ENCODE measurements around the gene TSC22D1.

TSC22D1 gene

DNA sequence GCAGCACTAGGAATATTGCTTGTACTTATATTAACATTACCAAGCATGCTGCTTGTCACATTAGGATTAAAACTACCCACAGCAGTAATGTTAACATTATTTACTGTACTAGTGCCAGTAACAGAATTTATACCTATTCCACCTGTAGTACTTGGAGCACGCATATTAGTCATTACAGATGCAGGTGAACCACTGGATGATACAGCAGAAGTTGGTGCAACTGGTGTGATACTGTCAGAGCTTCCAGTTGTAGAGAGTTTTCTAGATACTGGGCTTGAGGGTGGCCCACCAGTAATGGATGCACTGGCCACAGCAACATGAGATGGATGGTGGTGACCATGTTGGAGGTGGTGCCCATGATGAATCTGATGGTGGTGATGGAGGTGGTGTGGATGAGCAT is 1.1 kb downstream of the TSC22D1 start:
- H3K27me3 ChIP-seq (ENCODE audit: insufficient read depth, low read length, poor library complexity, severe bottlenecking) = no peaks in the 10 kb centered on the region
- no peak overlapping the region for H2AFZ ChIP-seq (ENCODE audit: low read length)
- peak overlapping the region; percentile 82 for H3K9ac ChIP-seq (ENCODE audit: low read depth, low read length, poor library complexity, severe bottlenecking)
- H4K20me1 ChIP-seq (ENCODE audit: insufficient read depth, low read length, poor library complexity, severe bottlenecking) = peaks cover 38% of the 10 kb centered on the region
- peak overlapping the region; percentile 80 for H3K4me3 ChIP-seq (ENCODE audit: low read length, poor library complexity, severe bottlenecking)
- no peaks in the 10 kb centered on the region for H3K9me3 ChIP-seq (ENCODE audit: insufficient read depth, low read depth, low read length)
- peak overlapping the region; percentile 89 for H3K4me2 ChIP-seq (ENCODE audit: low read depth, low read length, poor library complexity, severe bottlenecking)
- no peaks in the 10 kb centered on the region for H3F3A ChIP-seq (ENCODE audit: low read depth)
- H3K9me2 ChIP-seq (replicated peaks; ENCODE audit: low read depth, low read length) = no peaks in the 10 kb centered on the region
- TF ChIP-seq EZH2phosphoT487 (IDR thresholded peaks at IDR 0.05; ENCODE audit: borderline replicate concordance) = no peak
- TF ChIP-seq, protein P1, sequence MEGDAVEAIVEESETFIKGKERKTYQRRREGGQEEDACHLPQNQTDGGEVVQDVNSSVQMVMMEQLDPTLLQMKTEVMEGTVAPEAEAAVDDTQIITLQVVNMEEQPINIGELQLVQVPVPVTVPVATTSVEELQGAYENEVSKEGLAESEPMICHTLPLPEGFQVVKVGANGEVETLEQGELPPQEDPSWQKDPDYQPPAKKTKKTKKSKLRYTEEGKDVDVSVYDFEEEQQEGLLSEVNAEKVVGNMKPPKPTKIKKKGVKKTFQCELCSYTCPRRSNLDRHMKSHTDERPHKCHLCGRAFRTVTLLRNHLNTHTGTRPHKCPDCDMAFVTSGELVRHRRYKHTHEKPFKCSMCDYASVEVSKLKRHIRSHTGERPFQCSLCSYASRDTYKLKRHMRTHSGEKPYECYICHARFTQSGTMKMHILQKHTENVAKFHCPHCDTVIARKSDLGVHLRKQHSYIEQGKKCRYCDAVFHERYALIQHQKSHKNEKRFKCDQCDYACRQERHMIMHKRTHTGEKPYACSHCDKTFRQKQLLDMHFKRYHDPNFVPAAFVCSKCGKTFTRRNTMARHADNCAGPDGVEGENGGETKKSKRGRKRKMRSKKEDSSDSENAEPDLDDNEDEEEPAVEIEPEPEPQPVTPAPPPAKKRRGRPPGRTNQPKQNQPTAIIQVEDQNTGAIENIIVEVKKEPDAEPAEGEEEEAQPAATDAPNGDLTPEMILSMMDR (conservative IDR thresholded peaks at IDR 0.05; ENCODE audit: low read length) = no peak
- H3K4me1 ChIP-seq (ENCODE audit: insufficient read depth, low read length, poor library complexity, severe bottlenecking) = peaks cover 52% of the 10 kb centered on the region
- no peaks in the 10 kb centered on the region for H3K36me3 ChIP-seq (ENCODE audit: insufficient read depth, low read length)
- peaks cover 60% of the 10 kb centered on the region for H3K79me2 ChIP-seq (ENCODE audit: insufficient read depth, low read length)

DNA sequence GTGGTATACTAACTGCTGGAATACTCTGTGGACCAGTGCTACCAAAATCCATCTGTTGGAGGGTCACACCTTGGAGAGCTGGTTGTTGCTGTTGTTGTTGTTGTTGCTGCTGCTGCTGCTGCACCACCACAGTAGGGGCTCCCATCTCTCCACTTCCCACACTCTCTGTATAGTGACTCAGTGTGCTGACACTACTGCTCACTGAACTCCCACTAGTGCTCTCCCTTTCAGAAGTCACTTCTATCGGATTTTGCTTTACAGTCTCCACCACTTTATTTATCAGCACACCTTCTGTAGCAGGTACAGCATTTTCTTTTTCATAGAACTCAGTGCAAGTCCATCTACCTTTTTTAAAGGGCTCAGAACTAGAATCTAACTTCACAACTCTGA is 1.7 kb downstream of the TSC22D1 start:
- H3K79me2 ChIP-seq (ENCODE audit: insufficient read depth, low read length) = peaks cover 65% of the 10 kb centered on the region

DNA sequence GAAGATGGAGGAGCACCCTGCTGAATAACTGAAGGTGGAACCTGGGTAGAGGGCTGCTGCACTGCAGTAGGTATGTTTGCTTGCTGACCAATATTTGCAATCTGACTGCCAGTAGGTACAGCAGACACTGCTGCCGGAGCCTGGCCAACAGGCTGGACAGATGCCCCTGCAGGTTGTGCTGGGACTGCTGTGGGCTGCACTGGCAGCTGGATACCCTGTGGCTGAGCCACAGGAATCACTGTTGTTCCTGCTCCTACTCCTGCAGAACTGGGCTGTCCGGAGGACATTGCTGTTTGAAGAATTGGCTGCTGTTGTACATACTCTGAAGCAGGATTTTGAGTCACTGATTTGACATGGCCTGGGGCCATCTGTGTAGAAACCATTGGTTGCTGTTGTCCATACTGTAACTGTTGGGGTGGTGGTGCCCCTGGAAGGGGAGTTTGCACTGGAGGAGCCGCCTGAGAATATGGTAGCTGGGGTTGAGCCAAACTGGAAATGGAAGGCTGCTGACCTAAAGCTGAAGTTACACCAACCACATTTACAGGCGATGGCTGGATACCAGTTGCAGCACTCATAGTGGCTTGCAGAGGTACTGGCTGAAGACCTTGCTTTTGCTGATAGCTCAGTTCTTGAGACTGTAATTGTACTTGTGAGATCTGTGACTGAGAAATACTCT is 2.2 kb downstream of the TSC22D1 start:
- H3K9me3 ChIP-seq (ENCODE audit: insufficient read depth, low read depth, low read length) = no peaks in the 10 kb centered on the region
- peaks cover 57% of the 10 kb centered on the region for H3K4me1 ChIP-seq (ENCODE audit: insufficient read depth, low read length, poor library complexity, severe bottlenecking)
- TF ChIP-seq EZH2phosphoT487 (IDR thresholded peaks at IDR 0.05; ENCODE audit: borderline replicate concordance) = no peak
- TF ChIP-seq, protein P1 (conservative IDR thresholded peaks at IDR 0.05; ENCODE audit: low read length) = peak; percentile 70
- H3K79me2 ChIP-seq (ENCODE audit: insufficient read depth, low read length) = peaks cover 68% of the 10 kb centered on the region
- H2AFZ ChIP-seq (ENCODE audit: low read length) = no peak overlapping the region
- no peak overlapping the region for H3K9ac ChIP-seq (ENCODE audit: low read depth, low read length, poor library complexity, severe bottlenecking)
- peaks cover 44% of the 10 kb centered on the region for H4K20me1 ChIP-seq (ENCODE audit: insufficient read depth, low read length, poor library complexity, severe bottlenecking)
- H3K4me3 ChIP-seq (ENCODE audit: low read length, poor library complexity, severe bottlenecking) = peak overlapping the region; percentile 80
- no peaks in the 10 kb centered on the region for H3K36me3 ChIP-seq (ENCODE audit: insufficient read depth, low read length)
- H3K9me2 ChIP-seq (replicated peaks; ENCODE audit: low read depth, low read length) = no peaks in the 10 kb centered on the region
- no peaks in the 10 kb centered on the region for H3F3A ChIP-seq (ENCODE audit: low read depth)
- H3K4me2 ChIP-seq (ENCODE audit: low read depth, low read length, poor library complexity, severe bottlenecking) = peak overlapping the region; percentile 89
- no peaks in the 10 kb centered on the region for H3K27me3 ChIP-seq (ENCODE audit: insufficient read depth, low read length, poor library complexity, severe bottlenecking)

More for the DNA sequence above, 1.7 kb downstream of the TSC22D1 start:
- Histone ChIP-seq H3K9me2 (replicated peaks; ENCODE audit: low read depth, low read length) (no peaks in the 10 kb centered on the region), H3K27me3 (ENCODE audit: insufficient read depth, low read length, poor library complexity, severe bottlenecking) (no peaks in the 10 kb centered on the region), H3K9ac (ENCODE audit: low read depth, low read length, poor library complexity, severe bottlenecking) (peak overlapping the region; percentile 82), H3K36me3 (ENCODE audit: insufficient read depth, low read length) (no peaks in the 10 kb centered on the region), H2AFZ (ENCODE audit: low read length) (no peak overlapping the region), H3K4me1 (ENCODE audit: insufficient read depth, low read length, poor library complexity, severe bottlenecking) (peaks cover 58% of the 10 kb centered on the region), H3K4me2 (ENCODE audit: low read depth, low read length, poor library complexity, severe bottlenecking) (peak overlapping the region; percentile 89), H4K20me1 (ENCODE audit: insufficient read depth, low read length, poor library complexity, severe bottlenecking) (peaks cover 44% of the 10 kb centered on the region), H3K9me3 (ENCODE audit: insufficient read depth, low read depth, low read length) (no peaks in the 10 kb centered on the region), H3F3A (ENCODE audit: low read depth) (no peaks in the 10 kb centered on the region), H3K4me3 (ENCODE audit: low read length, poor library complexity, severe bottlenecking) (peak overlapping the region; percentile 80)
- TF ChIP-seq, protein P1 (conservative IDR thresholded peaks at IDR 0.05; ENCODE audit: low read length) = no peak
- TF ChIP-seq EZH2phosphoT487 (IDR thresholded peaks at IDR 0.05; ENCODE audit: borderline replicate concordance) = no peak
